ENCODE results near the gene C14orf93.

Gene C14orf93, protein sequence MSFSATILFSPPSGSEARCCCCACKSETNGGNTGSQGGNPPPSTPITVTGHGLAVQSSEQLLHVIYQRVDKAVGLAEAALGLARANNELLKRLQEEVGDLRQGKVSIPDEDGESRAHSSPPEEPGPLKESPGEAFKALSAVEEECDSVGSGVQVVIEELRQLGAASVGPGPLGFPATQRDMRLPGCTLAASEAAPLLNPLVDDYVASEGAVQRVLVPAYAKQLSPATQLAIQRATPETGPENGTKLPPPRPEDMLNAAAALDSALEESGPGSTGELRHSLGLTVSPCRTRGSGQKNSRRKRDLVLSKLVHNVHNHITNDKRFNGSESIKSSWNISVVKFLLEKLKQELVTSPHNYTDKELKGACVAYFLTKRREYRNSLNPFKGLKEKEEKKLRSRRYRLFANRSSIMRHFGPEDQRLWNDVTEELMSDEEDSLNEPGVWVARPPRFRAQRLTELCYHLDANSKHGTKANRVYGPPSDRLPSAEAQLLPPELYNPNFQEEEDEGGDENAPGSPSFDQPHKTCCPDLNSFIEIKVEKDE

DNA sequence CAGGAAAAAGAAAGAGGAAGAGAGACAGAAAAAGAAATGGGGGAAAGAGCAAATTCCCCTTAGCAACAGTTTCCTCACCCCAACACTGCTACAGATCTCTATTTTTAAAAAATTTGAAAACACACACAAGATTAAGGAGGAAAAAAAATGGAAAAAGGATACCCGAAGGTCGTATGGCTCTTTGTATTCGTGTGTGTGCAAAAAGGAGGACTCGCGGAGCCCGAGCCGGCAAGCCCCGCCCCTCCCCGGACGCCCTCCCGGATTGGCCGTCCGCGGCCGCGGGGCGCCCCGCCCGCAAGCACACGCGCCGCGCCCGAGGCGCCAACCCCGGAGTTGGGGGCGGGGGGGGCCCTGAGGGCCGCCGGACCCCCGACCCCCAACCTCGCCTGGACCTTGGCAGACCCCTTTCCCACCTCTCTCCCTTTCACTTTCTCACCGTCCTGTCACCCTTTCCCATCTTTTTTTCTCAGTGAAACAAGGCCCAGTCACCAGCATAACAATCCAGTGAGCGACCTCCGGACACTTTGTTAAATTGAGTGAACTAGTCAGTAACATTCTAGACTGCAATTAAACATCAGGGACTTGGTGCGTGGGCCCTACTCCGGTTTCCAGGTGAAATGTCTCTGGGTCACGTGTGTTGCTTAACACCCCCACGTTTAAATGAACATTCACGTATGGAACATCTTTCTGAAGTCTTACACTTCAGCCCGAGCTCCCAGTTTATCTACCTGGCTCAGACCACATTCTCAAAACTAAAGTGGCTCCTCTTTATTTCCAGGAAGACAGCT is at the start of gene C14orf93:
Gene C14orf93 (minus strand): TSS at position 205 of the 788 bp plus-strand sequence. CDS start 11,120 bp downstream, outside the sequence.
- peak; percentile 60 for DNase-seq (ENCODE audit: low read depth)

DNA sequence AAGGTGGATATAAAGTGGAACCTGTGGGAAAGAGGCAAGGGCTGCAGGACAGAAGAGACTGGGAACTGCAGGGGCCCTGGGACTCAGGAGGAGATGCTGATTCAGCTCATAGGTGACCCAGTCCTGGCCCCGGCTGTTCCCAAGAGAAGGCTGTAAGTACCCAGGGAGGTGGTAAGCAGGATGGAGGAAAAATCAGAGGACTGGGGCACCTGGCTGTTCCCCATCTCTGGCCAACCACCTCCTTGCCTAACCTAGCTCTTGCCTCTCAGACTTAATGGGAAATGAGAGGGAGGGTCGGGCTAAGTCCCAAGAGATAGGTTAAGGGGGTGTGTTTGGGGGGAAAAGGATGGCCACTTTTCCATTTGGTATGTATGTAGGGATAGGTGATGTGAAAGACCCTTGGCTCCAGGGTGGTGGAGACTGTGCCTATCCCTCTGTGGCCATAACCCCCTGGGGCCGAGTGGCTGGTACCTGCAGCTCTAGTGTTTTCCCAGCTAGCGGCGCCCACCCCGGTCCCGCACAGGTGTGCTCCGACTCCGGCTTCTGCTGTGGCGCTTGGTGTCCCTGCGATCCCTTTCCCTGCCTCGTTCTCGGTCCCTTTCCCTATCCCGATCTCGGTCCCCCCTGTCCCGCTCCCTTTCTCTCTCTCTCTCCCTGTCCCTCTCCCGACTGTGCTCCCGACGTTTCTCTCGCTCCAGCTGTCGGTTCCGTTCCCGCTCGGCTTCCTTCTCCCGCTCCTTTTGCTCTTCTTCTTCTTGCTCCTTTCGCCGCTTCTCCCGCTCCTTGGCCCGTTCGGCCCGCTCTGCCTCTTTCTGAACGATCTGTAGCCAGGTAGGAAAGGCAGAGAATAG is 48.9 kb upstream of the C14orf93 start:
- no peak for DNase-seq (ENCODE audit: low read depth)

DNA sequence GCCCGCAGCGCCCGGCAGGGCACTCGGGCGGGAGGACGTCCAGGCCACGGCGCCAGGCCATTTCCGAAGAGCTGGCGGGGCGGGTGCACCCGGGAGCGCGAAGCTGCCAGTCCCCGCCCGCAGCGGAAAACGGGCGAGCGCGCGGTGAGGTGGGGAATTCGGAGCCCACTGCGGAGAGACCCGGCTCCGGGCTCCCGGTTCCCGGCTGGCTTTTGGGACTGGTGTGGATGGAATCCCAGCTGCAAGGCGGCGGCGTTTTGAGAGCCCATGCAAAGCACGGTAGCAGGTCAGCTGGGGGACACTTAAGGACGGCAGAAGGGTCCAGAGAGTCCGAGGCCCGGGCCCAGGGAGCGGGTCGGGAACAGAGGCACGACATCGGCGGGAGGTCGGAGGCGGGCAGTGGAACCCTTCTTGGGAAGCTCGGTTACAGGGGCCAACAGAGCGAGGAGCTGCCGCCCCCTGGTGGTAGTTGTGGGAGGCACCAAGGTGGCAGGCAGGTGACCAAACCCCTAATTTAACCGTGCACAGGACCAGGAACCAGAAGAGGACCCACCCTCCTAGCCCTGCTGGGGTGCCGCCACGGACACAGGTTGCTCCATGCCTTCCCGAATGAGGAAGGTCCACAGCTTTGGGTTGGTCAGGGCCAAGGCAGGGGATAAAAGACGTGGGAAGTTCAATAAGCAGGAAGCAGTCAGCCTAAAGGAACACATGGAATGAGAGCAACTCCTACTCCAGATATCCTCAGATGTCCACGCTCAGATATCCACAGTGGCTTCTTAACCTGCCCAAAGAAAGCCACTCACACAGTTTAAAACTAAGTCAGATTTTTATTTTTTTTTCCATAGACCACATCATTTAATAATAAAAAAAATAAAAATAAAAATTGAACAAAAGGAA is 48.1 kb upstream of the C14orf93 start:
- DNase-seq (ENCODE audit: low read depth) = peak; percentile 71

DNA sequence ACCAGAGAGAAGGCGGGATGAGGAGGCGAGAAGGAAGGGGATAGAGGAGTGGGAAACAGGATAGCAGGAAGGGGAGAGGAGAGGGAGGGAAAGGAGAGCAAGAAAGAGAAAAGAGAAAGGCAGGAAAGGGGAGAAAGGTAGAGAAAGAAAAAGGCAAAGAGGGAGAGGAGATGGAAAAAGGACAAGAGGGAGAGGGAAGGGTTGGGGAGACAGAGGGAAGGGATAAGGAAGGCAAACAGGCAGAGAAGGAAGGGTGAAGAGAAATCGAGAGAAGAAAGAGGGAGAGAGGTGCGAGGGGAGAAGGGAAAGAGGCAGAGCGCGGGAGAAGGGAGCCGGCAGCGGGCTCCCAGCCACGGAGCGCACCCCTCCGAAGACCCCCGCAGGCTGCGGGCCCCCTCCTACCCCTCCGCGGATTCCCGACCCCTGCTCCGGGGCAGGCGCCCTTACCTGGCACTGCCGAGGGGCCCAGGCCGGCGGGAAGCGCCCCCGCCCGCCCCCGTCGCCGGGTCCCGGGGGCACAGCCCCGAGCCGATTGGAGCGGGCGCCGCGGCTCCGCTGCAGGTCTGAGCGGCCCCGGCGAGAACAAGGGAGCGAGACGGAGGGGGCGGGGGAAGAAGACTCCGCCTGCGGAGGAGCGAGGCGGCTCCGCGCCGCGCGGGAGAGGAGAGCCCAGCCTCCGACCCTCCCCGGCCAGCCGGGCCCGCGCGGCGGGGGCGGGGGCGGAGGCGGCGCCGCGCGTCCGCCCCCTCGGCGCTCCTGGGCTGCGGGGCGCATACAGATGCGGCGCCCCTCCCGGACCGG is 47.2 kb upstream of the C14orf93 start, which contains the start of gene CDH24:
Gene CDH24 (minus strand): TSS at position 565 of the 801 bp plus-strand sequence. CDS start 1,787 bp downstream, outside the sequence.
- DNase-seq (ENCODE audit: low read depth) = peak; percentile 30

DNA sequence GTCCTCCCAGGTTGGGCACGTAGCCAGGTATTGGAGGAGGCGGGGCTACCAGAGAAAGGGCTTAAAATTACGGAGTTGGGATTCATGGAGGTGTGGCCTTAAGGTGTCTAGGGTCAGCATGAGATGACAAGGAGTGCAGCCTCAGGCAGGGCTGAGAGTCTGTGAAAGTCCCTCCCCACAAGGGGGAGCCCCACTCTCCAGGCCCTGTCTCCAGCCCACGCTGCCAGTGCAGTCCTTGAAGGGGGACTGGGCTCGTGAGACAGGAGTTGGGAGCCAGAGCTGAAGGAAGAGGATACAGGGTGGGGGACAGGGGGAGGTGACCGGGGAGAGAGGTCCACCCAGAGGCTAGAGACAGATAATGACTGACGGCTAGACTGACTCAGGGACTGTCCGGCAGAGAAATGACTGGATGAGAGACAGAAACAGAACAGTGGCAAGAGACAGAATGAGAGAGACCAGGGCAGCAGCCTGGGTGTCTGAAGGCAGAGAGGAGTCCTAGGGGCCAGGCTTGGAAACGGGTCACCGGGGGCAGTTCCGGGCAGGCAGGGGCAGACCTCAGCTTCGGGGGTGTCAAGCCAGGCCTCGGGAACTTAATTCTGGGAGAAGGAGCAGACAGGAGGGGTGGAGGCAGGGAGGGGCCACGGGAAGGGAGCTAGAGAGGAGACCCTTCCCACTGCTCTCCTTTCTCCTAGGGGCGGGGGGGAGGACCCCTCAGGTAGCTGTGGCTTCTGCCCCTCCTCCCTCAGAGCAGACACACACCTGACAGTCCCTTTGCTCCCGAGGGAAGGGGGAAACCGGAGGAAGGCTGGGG is 46.4 kb upstream of the C14orf93 start:
- DNase-seq (ENCODE audit: low read depth) = peak; percentile 25

DNA sequence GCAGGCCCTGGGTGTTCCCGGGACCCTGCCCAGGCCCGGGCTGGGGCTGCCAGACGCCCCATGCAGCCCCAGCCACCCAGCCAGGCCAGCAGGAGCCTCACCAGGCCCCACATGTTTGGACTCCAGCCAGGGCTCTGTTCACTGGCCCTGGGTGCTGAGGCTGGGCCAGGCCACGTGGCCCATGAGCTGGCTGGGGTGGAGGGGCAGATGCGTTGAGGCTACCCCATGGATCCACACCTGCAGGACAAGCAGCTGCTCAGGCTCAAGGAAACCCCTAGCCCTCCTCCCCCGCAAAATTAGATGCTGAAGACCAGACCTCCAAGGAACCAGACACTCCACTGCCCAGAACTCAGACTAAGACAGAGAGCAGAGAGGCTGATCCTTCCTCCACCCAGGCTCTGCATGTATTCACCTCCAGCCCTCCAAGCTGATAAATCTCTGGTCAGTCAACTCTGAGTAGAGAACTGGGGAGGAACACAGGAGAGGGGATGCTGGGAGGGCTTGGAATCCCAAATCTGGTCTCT is 45.7 kb upstream of the C14orf93 start:
- DNase-seq (ENCODE audit: low read depth) = no peak

DNA sequence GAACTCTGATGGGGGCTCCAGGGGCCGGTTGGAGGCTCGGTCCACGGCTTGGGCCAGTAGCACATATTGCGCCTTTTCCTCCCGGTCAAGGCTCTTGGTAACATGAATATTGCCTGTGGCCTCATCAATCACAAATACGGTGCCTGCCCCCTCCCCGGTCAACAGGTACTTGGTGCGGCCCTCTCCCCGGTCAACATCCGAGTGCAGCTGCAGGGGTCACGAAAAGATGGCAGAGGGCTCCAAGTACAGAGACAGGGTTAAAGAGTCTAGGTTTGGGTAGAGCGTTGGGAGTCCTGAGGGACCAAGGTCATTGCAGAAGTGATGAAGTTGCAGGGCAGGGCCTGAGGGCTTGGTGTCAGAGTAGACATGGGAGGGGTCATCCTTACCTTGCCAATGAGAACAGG is 45.2 kb upstream of the C14orf93 start:
- no peak for DNase-seq (ENCODE audit: low read depth)

DNA sequence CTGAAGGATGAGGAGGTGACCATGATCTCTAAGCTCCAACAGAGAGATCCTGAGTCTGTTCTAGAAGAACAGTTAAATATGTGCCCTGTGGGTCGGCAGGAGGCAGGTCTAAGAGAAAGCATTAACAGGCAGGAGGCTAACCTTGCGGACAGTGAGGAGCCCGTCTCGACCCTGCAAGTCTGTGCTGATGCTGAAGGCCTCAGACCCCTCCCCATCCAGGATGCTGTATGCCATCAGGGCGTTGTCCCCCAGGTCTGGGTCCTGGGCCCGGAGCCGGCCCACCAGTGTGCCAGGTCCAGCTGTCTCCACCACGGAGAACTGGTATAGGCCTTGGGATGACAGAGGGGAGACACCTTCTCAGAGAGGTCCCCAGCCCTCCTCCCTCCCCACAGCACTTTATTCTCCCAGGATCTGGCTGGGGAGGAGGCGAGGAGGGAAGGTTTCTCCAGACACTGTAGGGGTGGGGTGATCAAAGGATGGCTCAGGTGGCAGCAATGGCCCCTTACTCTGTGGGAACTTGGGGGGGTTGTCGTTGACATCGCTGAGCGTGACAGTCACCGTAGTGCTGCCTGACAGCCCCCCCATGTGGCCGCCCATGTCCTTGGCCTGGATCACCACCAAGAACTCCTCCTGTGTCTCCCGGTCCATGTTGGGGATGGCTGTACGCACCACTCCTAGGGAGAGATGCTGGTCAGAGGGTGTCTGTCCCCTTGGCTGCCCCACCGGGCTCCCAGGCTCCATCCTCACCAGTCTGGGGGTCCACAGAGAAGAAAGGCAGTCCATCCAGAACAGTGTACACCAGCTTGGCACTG is 44.3 kb upstream of the C14orf93 start:
- DNase-seq (ENCODE audit: low read depth) = no peak

DNA sequence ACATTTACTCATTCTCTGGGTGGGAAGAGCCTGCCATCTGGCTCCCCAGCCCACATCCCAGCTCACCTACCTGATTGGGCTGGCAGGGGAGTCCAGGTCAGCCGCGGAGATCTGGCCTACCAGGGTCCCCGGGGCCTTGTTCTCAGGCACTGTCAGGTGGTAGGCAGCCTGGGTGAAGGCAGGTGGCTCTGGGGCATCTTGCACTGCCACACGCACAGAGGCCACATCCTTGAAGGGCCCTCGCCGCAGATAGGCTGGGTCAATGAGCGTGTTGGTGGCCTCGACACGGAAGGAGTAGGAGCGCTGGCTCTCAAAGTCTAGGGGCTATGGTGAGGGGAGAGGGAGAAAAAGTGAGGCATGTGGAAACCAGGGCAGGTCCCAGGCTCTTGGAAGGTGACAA is 43.5 kb upstream of the C14orf93 start:
- no peak for DNase-seq (ENCODE audit: low read depth)

DNA sequence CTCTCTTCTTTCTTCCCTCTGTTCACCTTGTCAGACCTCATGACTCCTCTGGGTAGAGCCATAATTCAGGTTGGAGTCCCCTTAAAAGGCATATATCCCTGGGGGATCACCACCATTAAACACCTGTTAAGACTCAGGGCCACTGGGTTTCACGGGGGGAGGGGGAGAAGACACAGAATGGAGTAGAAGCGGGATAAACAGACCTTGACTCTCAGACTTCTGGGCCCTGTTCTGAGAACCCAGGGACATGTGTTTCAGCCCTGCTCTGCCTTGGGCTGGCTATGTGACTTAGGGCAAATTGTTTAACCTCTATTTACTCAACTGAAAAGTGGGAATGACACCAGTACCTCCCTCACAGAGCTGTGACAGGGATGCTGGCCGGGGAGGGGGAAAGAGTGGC is 42.7 kb upstream of the C14orf93 start:
- DNase-seq (ENCODE audit: low read depth) = no peak

DNA sequence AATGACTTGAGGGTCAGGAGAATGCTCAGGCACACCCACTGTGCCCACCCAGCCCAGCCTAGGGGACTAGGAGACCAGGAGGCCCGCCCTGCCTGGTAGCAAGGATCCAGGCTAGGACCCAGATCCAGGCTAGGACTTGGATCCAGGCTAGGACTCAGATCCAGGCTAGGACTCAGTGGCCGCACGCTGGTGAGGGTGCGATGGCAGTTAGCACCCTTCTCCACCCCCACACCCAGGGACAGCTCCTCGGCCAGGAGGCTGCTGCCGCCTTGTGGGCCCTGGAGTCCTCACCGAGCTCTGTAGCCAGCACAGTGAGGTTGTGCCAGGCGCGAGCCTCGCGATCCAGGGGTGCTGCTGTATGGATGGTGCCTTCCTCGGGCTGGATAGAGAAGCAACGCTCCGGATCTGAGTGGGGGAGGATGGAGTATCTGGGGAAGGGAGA is 42.3 kb upstream of the C14orf93 start:
- no peak for DNase-seq (ENCODE audit: low read depth)

DNA sequence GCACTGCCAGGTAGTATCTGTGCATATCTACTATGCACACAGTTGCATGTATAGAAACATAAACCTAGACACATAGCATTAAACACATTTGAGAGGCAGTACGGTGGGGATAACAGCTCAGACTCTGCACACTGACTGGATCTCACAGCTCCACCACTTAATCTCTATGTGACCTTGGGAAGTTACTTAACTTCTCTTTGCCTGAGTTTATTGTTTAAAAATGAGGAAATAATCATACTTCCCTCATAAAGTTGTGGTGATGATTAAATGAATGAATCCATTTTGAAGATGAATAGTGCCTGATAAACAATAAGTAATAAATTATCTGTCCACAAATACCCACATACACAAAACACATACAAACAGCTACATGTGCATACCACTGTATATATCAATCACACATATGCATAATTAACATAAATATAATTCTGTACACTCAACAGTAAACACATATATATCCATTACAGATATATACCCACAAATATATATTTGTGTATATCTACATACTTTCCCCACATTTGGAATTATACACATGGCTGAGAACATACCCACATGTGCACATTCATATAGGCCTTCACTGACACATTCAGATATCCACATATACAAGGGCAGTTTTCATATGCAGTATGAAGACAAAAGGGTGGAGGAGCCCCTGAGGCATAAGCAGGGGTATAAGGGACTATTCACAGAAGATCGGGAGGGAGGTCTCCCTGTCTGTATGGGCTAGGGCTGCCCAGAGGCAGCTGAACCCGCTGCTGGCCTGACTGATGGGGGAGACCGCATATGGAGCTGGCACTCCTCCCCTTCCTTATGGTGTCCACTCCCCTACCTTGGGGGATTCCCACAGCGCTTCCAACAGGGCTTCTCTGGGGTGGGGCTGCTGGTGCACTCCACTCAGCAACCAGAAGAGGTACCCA is 41.5 kb upstream of the C14orf93 start:
- no peak for DNase-seq (ENCODE audit: low read depth)

DNA sequence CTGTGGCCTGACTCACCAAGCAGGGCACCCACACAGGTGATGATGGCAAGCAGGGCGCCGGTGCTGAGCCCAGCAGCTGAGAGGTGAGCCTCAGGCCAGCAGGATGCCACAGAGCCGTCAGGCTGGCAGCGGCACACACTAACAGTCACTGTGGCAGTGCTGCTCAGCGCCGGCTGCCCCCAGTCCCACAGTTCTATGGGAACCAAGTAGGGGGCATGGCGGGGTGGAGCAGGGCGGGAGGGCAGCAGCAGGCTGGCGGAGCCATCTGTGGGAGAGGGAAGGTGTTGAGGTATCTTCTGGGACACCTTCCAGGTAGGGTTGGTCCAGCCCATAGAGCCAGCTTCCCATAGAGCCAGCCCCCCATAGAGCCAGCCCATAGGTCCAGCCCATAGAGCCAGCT is 39.1 kb upstream of the C14orf93 start:
- no peak for DNase-seq (ENCODE audit: low read depth)

DNA sequence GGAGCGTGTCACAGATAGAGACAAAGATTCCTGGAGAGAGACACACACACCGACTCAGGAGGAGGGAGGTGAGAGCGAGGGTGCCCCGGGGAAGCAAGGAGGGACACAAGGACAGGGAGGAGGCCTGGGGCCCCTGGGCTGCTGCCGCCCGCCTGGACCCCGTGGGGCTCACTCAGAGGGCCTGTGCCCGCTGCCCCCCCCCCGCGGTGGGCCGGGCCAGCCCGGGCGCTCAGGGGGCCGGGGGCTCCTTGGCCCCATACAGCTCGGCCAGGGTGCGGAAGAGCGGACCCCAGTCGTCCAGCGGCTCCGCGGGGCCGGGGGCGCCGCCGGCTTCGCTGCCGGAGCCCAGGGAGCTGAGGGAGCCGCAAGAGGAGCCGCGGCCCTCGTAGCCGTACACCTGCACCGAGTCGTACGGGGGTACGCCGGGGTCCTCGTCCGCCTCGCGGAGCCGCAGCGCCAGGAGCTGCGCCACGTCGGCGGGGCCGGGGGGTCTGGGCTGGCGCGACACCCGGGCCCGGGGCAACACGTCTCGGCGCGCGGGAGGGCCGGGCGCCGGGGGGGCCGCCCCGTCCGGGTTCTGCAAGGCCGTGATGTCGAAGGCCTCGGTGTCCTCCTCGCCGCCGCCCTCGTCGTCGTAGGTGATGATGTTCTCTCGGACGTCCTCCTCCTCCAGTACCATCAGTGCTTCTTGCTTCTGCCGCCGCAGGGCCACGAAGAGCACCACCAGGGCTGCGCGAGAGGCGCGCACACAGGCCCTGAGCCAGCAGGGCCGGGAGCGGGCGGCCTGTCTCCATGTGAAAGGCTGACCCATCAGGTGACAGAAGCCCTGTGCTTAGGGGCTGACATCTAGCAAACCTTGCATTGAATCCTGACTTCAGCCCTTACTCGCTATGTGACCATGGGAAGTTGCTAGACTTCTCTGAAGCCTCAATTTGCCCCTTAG is 38.1 kb upstream of the C14orf93 start:
- DNase-seq (ENCODE audit: low read depth) = no peak

DNA sequence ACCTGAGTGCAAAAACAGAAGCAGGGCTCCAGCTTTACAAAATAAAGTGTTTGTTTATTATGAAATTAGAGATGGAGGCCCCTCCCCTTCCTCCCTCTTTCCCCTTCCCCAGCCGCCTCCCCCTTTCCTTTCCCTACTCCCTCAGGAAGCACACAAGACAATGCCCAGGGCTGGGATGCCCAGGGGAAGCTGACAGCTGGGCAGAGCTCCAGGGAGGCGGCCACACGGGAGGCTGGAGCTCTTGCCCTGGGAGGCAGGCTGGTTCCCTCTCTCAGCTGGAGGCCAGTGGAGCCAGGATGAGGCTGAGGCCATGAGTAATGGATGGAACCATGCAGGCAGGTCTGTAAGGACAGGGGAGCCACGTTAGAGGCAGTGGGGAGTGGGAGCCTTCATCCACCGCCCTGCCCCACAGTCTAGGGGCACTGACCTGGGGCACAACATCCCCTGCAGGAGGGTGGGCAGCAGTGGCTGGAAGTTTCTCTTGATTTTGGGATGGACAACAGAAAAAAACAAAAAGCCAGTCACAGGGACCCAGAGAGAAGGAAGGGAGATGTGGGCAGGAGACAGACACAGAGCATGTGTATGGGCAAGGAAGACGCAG is 37.2 kb upstream of the C14orf93 start:
- DNase-seq (ENCODE audit: low read depth) = no peak
